Fibroblast of pulmonary artery (primary cell): ENCODE data around the gene KRAS.
A peak's percentile ranks its signal among the peaks of the same experiment; 100 is the strongest.

Experiments used
- DNase-seq: peaks from one replicate; pipeline ENCODE4 v3.0.0-alpha.2; 2010; ENCODE audit warnings: low read depth
- H3K4me3 ChIP-seq: replicated peaks from 2 replicates; pipeline ENCODE4 v1.5.1; 2011; ENCODE audit warnings: low read depth, mild to moderate bottlenecking, control low read depth, low read length, moderate library complexity
- TF ChIP-seq, protein P1 (sequence below): IDR thresholded peaks from 2 replicates; pipeline ENCODE4 v1.5.1; 2011; ENCODE audit warnings: mild to moderate bottlenecking, control low read depth, low read length, inconsistent platforms; ENCODE audit errors: missing control alignments

KRAS gene

DNA sequence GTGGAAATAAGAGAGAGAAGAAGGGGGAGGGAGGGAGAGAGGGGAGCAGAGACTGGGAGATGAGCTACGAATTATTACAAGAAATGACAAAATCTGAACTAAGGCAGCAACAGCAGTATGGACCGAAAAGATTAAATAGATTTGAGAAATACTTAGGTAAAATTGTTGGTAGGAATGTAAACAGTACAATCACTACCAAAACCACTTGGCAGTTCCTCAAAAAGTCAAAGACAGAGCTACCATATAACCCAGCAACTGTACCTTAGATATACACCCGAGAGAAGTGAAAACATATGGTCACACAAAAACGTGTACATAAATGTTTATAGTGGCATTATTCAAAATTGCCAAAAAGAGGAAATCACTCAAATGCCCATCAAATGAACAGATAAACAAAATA is 14.1 kb downstream of the KRAS start:
- TF ChIP-seq, protein P1, sequence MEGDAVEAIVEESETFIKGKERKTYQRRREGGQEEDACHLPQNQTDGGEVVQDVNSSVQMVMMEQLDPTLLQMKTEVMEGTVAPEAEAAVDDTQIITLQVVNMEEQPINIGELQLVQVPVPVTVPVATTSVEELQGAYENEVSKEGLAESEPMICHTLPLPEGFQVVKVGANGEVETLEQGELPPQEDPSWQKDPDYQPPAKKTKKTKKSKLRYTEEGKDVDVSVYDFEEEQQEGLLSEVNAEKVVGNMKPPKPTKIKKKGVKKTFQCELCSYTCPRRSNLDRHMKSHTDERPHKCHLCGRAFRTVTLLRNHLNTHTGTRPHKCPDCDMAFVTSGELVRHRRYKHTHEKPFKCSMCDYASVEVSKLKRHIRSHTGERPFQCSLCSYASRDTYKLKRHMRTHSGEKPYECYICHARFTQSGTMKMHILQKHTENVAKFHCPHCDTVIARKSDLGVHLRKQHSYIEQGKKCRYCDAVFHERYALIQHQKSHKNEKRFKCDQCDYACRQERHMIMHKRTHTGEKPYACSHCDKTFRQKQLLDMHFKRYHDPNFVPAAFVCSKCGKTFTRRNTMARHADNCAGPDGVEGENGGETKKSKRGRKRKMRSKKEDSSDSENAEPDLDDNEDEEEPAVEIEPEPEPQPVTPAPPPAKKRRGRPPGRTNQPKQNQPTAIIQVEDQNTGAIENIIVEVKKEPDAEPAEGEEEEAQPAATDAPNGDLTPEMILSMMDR: no peak
- no peak overlapping the region for H3K4me3 ChIP-seq
- no peak for DNase-seq

DNA sequence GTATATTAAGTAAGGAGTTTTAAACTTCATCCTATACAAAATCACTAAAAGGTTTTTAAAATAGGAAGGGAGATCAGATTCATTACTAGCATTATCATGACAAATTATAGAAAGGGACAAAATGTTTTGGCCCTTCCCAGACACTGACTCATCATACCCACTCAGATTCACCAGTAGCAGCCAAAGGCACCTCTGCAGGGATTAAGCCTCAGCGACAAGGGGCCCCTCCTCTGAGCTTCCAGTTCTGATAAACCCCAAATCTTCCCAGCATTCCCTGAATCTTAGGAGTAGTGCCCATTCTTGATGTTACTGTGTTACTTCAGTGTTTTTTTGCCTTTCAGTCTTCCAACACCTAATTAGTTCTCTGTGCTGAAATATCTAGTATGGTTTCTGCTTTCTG is 14.5 kb downstream of the KRAS start:
- no peak overlapping the region for H3K4me3 ChIP-seq
- peak; percentile 20 for DNase-seq
- TF ChIP-seq, protein P1: no peak

DNA sequence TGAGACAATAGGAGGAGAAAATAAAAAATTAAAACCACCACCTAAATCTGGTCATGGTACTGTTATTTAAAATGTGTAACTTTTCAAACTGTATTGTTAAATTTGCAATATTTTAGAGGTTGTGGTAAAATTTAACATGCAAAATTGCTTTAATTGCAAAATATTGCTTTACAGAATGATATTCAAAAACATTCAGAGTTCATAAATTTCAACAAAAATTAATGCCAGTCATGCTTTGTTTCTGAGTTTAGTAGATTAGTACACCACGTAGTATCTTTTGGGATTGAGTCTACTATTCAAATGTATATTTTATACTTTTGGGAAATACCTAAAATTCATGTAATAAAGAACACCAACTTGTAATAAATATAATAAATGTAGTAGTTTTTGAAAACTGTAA is 37.4 kb downstream of the KRAS start:
- DNase-seq: no peak
- H3K4me3 ChIP-seq: no peak overlapping the region
- TF ChIP-seq, protein P1: no peak

DNA sequence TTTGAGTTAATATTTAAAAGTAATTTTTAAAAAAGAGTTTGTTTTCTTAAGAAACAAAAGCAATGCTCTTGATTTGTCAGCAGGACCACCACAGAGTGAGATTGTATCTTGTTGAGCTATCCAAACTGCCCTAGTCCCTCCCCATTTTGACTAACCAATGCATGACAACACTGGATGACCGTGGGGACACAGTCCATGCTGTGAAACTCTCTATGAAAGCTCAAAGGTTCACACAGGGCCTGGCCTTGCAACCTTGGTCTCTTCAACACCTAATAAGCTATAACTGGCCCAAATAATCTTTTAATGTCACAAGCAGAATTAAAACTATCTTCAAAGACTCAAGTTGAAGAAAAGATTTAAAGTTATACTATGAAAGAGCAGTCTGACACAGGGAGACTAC is 42.2 kb downstream of the KRAS start:
- DNase-seq: no peak
- TF ChIP-seq, protein P1: no peak
- no peak overlapping the region for H3K4me3 ChIP-seq

DNA sequence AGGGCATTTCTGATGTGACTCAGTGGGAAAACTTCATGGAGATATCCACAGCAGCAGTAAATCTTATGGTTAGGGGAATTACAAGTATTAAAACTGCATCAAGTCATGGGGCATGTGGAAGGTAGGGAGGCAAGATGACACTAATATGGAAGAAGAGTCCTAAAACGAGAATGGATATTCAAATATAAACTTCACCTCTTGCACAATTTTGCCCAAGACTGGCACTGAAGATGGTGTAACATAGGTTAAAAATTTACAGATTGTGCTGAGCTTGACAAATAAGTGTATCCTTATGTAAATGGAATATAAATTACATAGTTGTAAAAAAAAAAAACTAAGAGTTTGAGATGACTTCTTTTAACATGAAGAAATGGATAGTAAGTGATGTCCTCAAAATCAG is 42.9 kb downstream of the KRAS start:
- no peak for DNase-seq
- no peak overlapping the region for H3K4me3 ChIP-seq
- TF ChIP-seq, protein P1: no peak

DNA sequence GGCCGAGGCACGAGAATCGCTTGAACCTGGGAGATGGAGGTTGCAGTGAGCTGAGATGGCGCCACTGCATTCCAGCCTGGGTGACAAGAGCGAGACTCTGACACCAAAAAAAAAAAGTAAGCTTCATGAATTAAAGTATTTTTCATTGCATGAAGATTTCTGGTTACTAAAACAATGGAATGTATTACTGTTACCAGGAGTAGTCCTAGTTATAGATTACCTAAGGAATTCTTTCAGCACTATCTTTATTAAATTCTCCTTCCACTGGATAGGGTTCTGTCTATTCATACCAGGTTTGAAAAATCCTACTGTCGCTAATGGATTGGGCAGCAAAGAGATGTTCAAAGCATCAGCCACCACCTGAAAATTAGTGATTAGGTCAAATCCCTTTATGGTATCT is 43.3 kb downstream of the KRAS start:
- TF ChIP-seq, protein P1: no peak
- DNase-seq: no peak
- no peak overlapping the region for H3K4me3 ChIP-seq

DNA sequence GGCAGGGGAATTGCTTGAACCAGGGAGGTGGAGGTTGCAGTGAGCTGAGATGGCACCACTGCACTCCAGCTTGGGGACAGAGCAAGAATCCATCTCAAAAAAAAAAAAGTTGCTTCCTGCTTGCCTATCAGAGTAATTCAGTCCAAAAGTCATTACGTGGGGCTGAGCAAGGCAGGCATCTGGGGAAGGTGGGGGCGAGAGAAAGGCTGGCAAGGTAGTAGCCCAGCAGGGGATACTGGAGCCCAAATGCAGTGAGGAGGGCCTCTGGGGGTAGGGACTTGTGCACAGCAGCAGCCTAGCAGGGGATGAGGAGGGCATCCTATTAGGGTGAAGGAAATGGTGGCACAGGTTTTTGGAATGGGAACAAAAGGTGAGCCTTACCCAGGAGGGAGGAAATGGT is 48.6 kb downstream of the KRAS start:
- DNase-seq: no peak
- TF ChIP-seq, protein P1: no peak
- H3K4me3 ChIP-seq: no peak overlapping the region
